GM20431 (cell line): ENCODE measurements around the gene PAX2.

ENCODE experiments used
- in situ Hi-C: fragments of 300-500 bp; cut with MseI, MboI; formaldehyde crosslinking; loops from one replicate; pipeline ENCODE4 v1.15.0; 2020; ENCODE audit warnings: low sequenced_read_pairs; ENCODE audit not compliant: unreplicated experiment

PAX2 gene

DNA sequence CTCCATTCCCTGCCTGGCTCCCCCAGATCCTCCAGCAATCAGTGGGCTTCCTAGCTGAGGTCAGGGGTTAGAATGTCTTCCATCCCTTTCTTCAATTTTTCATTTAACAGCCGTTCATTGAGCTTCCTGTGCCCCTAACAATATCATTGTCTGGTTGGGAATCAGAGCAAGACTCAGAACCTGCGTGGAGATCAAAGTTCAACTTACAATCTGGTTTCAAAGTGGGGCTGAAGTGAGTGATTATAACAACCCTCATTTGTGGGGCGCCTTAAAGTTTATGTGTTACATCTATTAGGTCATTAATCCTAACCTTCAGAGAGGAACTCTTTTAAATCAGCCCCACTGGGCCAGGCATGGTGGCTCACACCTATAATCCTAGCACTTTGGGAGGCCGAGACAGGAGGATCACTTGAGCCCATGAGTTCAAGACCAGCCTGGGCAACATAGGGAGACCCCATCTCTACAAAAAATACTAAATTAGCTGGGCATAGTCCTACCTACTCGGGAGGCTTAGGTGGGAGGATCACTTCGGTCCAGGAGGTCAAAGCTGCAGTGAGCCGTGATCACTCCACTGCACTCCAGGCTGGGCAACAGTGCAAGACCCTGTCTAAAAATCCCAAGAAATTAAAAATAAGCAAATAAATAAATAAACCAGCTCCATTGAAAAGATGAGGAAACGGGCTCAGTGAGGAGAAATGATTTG, 122.0 kb downstream of the PAX2 start:
- in situ Hi-C loops, result no loop called here

DNA sequence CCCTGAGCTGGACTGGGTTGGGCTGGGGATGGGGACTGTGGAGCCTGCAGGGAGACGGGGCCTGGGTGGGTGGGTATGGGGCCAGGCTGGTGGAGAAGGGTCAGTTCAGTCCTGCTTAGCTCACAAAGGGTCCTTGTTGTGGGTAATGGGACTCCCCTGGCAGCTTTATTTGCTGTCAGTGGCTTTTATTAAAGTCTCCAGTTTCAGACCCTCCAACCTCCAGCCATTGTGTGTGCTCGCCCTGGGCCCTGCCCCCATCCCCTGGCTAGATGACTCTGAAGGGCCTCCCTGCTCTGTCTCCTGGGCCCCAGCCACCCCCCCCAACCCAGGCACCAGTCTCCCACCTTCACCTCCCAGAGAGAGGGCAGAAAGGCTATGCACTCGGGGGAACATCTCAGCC, 123.0 kb downstream of the PAX2 start:
- in situ Hi-C loops, result no loop called here

DNA sequence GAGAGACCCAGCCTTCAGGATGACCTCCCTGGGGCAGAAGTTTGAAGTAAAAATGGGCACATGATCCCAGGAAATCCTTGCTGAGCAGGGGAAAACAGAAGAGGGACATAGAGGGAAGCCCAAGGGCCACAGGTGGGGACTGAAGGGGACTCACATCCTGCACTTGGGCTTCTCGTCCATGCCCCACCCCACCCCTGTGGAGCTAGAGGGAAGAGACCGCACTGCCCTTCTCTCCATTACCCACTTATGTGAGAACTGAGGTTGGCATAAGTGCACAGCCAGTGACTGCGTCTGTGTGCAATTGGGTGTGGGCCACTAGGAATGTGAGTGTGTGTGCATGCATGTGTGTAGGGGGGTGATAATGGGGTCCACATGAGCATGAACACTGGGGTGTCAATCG, 124.0 kb downstream of the PAX2 start:
- in situ Hi-C loops, result no loop called here

DNA sequence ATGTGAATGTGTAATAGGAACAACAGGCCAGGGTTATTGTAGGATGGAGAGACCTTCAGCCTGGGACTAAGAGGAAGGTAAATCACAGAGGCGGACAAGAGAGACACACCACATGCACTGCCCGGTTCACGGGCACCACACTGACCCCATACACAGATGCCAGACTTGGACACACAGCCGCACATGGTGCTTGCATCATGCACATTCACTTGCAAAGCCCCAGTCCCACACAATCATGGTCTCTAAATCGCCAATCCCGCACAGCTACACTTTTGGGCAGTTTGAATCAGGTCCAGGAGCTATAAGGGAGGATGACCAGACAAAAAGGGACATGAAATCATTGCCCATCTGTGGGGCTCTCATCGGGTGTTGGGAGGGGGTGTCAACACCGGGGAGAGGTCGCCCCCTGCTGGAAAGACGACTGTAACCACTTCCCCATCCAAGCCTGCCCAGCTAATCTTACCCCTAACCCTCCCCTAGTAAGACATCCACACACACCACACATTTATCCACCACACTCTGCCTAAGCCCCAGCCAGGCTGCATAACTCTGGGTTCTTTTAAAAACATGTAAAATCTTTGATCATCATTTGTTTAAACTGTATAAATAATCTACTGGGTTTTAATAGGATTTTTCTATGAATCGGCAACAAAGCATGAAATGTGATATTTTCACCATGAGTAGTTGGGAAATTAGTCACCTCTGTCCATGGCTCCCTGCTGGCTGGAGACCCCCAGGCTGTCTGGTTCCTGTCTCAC, 126.8 kb downstream of the PAX2 start:
- in situ Hi-C loops, result no loop called here

DNA sequence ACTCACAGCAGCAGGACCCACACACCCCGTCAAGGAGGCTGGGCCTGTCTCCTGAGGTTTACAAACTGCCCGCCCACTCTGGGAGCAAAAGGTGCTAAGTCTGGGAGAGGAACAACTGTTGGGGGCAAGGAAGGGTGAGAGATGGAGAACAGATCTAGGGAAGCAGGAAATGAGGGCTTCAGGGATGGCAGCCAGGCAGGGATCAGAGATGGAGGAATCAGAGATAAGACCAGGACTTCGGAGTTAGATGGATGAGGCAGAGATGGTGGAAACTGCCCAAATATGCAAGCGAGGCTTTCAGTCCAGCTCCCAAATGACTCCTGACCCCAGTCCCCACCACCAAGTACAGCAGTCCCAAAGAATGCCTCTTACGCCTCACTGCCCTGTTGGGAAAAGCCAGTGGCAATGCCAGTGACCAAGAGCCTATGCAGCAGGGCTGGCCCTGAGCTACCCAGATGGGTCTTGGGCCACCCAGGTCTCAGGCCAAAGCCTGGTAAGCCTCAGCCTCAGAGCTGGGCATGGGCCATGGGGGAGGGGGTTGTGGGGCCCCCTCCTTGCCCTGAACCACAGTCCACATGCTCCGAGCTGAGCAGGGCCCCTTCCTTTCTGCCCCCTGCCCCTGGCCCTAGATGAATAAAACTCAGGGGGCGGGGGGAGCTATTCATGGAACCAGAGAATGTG, 127.9 kb downstream of the PAX2 start:
- in situ Hi-C loops, result no loop called here

DNA sequence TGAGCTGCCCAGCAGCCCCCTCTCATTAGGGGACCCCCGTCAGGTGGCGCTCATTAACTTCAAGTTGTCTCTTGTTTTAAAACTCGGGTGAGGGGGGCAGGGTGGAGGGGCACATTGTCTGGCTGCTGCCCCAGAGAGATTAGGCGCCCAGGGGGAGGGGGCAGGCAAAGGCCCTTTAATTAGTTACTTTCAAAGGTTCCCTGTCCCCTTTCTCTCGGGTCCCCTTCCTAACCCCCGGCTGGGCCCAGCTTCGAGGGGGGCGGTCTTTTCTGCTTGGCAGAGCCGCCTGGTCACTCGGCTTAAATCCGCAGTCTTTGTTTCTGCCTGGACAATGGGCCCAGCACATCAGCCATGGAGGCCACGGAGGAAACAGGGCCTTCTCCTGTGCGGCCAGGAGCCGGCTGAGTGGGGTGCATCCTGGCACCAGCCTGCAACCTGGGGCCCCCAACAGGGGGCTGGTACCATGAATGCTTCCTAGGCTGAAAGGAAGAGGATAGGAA, 128.5 kb downstream of the PAX2 start:
- in situ Hi-C loops, result no loop called here

DNA sequence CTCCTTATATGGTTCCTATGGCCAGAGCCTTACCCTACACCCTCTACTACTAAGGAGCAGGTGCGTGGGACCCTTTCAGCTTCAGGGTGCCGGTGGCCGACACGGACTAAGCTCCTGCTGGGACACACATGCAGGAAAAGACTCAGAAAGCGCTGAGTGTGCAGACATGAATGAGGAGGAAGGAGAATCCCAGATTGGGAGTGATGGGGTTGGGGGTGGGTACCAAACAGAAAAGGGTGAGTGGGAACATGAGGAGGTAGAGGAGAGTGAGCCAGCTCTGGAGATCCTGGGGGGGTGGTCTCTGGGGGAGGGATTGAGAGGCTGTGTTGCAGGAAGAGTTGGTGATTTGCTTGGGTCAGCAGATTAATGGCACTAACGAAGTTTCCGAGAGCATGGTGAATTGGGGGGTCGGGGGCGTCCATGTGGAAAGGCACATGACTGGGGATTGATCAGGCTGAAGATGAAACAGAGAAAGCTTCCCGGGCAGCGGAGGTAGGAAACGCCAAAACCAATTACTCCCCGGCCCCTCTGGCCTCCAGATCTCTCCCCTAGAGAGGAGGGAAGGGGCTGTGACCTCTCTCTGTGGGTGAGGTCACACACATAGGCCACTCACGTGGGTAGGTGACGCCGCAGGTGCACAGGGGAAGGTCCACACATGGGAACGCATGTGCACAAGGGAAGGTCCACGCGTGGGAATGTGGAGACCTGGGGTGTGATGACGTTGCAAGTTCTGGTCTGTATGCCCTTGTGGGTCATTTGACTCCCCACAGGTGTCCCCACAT, 129.5 kb downstream of the PAX2 start:
- in situ Hi-C loops, result no loop called here

DNA sequence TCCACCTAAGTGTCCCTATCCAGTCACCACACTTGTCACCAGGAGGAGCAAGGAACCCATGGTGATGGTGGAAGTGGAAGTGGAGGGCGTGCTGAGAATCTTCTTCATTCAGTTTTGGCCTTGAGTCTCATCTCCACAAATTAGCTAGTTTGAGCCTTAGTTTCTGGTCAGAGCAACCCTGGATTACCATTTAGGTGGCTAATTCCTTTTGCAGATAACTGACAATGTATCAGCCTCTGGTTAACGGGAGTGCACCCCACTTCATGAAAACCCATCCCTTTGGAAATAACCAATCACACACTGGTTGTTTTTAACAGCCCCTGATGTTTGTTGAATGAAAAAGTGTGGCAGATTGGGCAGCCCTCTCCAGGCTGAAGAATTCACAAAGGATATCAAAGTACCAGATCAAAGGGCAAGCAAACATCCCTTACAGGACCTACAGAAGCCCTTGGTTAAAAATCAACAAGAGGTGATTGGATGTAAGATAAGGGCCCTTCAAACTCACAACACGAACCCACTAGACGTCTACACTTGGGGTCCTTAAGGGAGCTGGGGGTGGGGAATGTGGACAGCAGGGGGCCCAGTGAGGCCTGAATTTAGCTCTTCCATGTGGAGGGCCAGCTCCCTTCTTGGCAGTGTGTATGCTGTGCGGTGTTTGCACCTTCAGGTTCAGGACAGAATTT, 130.2 kb downstream of the PAX2 start:
- in situ Hi-C loops, result no loop called here

DNA sequence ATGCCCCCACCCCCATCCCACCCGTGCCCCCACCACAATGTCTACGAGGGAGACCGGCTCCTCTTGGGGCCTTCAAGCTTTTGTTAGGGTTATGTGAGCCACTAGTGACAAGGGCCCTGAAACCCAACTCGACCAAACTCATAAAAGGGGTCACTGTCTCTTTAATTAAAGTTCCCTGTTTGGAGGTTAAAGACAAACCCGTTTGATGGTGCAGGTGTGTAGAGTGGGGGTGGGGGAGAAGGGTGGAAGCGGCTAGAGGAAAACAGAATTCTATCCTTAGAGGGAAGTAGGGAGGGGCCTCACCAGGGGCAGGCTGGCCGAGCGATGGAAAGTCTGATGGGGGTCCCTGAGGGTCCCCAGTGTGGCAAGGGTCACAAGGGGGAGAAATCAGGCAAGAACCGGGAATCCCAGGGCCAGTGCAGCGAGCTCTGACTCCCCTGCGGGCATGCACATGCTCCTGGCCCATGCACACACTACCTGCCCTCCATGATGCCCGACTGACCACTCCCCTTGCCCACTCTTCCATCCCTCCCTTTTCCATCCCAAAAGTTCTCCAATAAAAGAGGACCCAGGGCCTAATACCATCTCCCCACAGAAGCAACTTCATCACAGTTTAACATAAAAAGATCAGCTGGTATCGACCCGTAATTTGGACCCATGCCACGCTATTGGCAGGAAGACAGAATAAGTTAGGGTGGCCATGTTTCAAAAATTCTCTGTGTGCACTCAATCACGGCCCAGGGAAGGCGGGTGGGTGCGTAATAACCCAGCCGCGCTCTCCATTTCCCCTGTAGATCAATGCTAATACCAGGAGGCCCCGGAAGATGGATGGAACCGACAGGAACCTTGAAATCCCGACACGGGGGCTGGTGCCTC, 131.4 kb downstream of the PAX2 start:
- in situ Hi-C loops, result no loop called here

DNA sequence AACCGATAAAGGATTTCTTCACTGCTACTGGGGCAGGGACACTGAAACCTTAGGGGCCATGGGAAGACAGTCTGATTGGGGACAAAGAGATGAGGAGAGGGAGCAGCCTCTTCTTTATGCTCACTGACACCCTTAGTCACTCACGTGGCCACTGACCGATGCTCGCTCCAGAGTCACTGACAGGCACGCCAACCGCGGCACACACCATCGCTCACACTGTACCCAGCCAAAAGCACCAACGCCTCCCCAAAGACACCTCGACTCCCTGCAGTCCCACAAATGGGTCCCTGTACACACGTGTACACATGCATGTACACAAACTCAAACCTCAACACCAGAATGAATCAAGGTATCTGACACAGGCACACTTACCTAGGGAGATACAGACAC, 132.1 kb downstream of the PAX2 start:
- in situ Hi-C loops, result no loop called here

DNA sequence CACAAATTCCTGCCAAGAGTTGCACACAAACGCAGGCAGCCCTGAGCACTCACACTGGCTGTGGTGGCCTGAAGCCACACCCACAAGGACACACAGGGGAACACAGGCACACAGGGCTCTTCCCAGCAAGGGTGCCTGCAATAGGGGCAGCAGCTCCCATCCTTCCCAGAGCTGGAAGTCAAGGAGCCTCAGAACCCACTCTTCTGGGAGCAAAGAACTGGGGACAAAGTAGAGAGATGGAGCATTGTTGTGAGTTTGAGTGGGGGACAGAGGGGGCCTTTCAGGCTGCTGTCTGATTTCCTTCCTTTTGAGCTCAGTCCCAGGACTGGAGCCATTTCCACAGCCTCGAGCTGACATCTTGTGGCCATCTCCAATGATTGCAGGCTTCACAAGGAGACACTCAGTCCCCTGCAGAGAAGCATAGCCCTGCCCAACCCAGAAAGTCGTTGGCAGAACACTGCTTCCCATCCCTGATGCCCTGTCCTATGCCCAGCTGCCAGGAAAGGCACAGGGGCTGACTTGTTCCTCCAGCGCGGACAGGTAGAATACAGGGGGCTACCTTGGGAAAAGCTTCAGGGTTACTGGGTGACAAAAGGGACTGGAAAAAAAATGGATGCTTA, 133.0 kb downstream of the PAX2 start:
- in situ Hi-C loops, result no loop called here
